Hepatic stellate cell (primary cell): ENCODE results near the gene ATRAID.

Source experiments
- DNase-seq: peaks from one replicate; pipeline ENCODE4 v3.0.0; 2011; ENCODE audit warnings: low spot score

ATRAID gene

GRCh38 chr2:27250652-27251379 is 39.0 kb downstream of the ATRAID start:
- no peak for DNase-seq

- DNase-seq = no peak
These were observed 39.9 kb downstream of the ATRAID start for GRCh38 chr2:27251766-27252165.

GRCh38 chr2:27255187-27255586 is 43.3 kb downstream of the ATRAID start:
- DNase-seq = no peak

GRCh38 chr2:27255660-27256059 is 43.8 kb downstream of the ATRAID start:
- peak; percentile 85 for DNase-seq

GRCh38 chr2:27256855-27257454 is 45.1 kb downstream of the ATRAID start:
- DNase-seq = no peak

- DNase-seq = no peak
These were observed 46.2 kb downstream of the ATRAID start for GRCh38 chr2:27258051-27258450.

GRCh38 chr2:27261241-27261925 is 49.5 kb downstream of the ATRAID start:
- no peak for DNase-seq

- DNase-seq = no peak
These were observed 50.1 kb downstream of the ATRAID start for GRCh38 chr2:27261926-27262298.

GRCh38 chr2:27262379-27263286 is 50.8 kb downstream of the ATRAID start, which contains the start of gene SLC30A3:
Gene SLC30A3, minus strand, starts transcription at chr2:27263047. Its CDS starts 141 bp downstream, at chr2:27262906.
- peak; percentile 81 for DNase-seq

- no peak for DNase-seq
These were observed 51.7 kb downstream of the ATRAID start for GRCh38 chr2:27263287-27264252.

GRCh38 chr2:27264253-27264752 is 52.5 kb downstream of the ATRAID start:
- DNase-seq = no peak

GRCh38 chr2:27264753-27265535 is 53.1 kb downstream of the ATRAID start:
- peak; percentile 85 for DNase-seq

- DNase-seq = no peak
These were observed 53.7 kb downstream of the ATRAID start for GRCh38 chr2:27265536-27265870.
